ENCODE results near the gene DPM2.

Gene DPM2

DNA sequence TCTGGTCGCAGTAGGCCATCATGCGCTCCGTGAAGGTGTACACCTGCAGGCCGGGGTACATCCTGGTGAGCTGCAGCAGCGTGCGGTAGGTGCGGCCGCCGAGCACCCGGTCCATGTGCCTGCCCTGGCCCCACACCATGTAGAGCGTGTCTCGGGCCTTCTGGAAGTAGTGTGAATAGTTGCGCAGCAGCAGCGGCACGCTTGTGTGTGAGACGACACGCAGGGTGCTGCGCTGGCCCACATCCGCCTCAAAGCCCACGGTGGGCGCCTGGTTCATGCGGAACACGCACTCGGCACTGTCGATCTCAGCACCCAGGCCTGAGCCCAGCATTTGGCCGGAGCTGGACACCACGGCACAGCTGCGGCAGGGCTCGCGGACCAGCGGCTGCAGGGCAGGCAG is 25.4 kb downstream of the DPM2 start:
- H3K27ac ChIP-seq (ENCODE audit: low read length), result no peak overlapping the region
- H3K4me1 ChIP-seq (ENCODE audit: control insufficient read depth in 1 of 2, insufficient read depth in 2 of 2, low read length in 2 of 2), result peaks cover 8 to 14% of the 10 kb centered on the region in 2 donors
- no peaks in the 10 kb centered on the region for H3K9me3 ChIP-seq (ENCODE audit: control insufficient read depth in 1 of 2, low read length in 2 of 2)
- no peaks in the 10 kb centered on the region for H3K27me3 ChIP-seq (ENCODE audit: low read depth, low read length)
- H3K36me3 ChIP-seq (ENCODE audit: control insufficient read depth in 1 of 2, insufficient read depth in 2 of 2, low read length in 2 of 2), result peaks cover 12 to 29% of the 10 kb centered on the region in 2 donors
- H3K4me3 ChIP-seq (ENCODE audit: low read depth in 1 of 2, low read length in 2 of 2), result no peak overlapping the region

DNA sequence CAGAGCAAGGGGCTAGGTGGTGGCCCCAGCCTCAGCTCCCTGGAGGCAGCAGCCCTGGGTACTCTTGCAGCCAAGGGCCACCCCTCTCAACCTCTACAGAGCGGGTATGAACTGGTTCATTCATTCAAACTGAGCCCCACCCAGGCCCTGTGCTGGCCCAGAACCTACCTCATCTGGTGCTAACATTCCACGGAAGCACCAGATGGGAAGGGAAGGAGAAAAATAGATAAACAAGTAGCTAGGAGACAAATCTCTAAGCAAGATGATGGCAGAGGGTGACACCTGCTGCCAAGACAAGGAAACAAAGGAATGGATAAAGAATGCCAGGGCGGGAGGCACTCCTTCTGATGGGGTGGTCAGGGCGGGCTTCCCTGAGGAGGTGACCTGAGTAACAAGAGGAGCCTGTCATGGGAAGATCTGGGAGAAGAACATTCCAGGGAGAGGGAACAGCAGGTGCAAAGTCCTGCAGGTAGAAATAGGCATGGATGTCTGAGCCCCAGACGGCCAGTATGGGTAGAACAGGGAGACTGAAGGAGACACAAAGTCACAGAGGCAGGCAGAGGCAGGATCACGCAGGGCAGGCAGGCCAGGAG is 26.9 kb downstream of the DPM2 start:
- Histone ChIP-seq H3K4me1 (ENCODE audit: control insufficient read depth in 1 of 2, insufficient read depth in 2 of 2, low read length in 2 of 2) (peaks cover 7 to 8% of the 10 kb centered on the region in 2 donors), H3K36me3 (ENCODE audit: control insufficient read depth in 1 of 2, insufficient read depth in 2 of 2, low read length in 2 of 2) (peaks cover 12 to 29% of the 10 kb centered on the region in 2 donors), H3K27ac (ENCODE audit: low read length) (no peak overlapping the region)

DNA sequence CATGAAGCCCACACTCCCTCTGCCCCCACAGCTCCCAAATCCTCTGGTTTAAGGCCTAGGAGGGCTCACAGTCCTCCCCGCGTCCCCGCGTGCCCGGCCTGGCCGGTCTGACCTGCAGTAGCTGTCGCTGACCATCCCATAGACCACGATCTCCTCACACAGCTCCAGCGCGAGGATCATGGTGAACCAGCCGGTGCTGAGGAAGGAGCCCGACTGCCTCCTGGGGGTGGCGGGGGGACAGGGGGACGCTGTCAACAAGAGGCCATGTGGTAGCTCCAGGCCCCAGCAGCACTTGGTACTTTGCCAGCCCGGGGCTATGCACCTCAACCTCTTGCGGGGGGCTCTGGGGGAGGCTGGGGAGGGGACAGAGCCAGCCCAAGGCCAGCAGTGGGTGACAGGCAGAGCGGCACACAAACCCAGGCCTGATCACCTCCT is 27.8 kb downstream of the DPM2 start:
- peaks cover 12 to 29% of the 10 kb centered on the region in 2 donors for H3K36me3 ChIP-seq (ENCODE audit: control insufficient read depth in 1 of 2, insufficient read depth in 2 of 2, low read length in 2 of 2)
- H3K4me3 ChIP-seq (ENCODE audit: low read depth in 1 of 2, low read length in 2 of 2), result no peak overlapping the region
- no peak overlapping the region for H3K27ac ChIP-seq (ENCODE audit: low read length)
- peaks cover 4 to 8% of the 10 kb centered on the region in 2 donors for H3K4me1 ChIP-seq (ENCODE audit: control insufficient read depth in 1 of 2, insufficient read depth in 2 of 2, low read length in 2 of 2)
- H3K9me3 ChIP-seq (ENCODE audit: control insufficient read depth in 1 of 2, low read length in 2 of 2), result no peaks in the 10 kb centered on the region
- no peaks in the 10 kb centered on the region for H3K27me3 ChIP-seq (ENCODE audit: low read depth, low read length)

More for the DNA sequence above, 26.9 kb downstream of the DPM2 start:
- no peak overlapping the region for H3K4me3 ChIP-seq (ENCODE audit: low read depth in 1 of 2, low read length in 2 of 2)
- no peaks in the 10 kb centered on the region for H3K9me3 ChIP-seq (ENCODE audit: control insufficient read depth in 1 of 2, low read length in 2 of 2)
- no peaks in the 10 kb centered on the region for H3K27me3 ChIP-seq (ENCODE audit: low read depth, low read length)

DNA sequence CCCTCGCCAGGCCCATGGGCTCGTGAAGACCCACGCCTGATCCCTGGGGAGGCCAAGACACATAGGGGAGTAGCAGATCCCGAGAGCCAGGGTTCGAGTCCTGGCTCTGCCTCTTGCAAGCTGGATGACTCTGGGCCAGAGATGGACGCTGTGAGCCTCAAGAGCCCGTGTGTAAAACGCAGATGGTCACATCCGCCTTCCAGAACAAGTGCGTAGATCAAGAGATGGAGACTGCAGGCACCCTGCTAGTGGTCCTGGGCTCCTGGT is 29.1 kb downstream of the DPM2 start:
- peaks cover 9 to 20% of the 10 kb centered on the region in 2 donors for H3K4me1 ChIP-seq (ENCODE audit: control insufficient read depth in 1 of 2, insufficient read depth in 2 of 2, low read length in 2 of 2)
- no peak overlapping the region for H3K27ac ChIP-seq (ENCODE audit: low read length)
- H3K4me3 ChIP-seq (ENCODE audit: low read depth in 1 of 2, low read length in 2 of 2), result no peak overlapping the region
- no peaks in the 10 kb centered on the region for H3K9me3 ChIP-seq (ENCODE audit: control insufficient read depth in 1 of 2, low read length in 2 of 2)
- H3K36me3 ChIP-seq (ENCODE audit: control insufficient read depth in 1 of 2, insufficient read depth in 2 of 2, low read length in 2 of 2), result peaks cover 12 to 29% of the 10 kb centered on the region in 2 donors
- H3K27me3 ChIP-seq (ENCODE audit: low read depth, low read length), result no peaks in the 10 kb centered on the region

DNA sequence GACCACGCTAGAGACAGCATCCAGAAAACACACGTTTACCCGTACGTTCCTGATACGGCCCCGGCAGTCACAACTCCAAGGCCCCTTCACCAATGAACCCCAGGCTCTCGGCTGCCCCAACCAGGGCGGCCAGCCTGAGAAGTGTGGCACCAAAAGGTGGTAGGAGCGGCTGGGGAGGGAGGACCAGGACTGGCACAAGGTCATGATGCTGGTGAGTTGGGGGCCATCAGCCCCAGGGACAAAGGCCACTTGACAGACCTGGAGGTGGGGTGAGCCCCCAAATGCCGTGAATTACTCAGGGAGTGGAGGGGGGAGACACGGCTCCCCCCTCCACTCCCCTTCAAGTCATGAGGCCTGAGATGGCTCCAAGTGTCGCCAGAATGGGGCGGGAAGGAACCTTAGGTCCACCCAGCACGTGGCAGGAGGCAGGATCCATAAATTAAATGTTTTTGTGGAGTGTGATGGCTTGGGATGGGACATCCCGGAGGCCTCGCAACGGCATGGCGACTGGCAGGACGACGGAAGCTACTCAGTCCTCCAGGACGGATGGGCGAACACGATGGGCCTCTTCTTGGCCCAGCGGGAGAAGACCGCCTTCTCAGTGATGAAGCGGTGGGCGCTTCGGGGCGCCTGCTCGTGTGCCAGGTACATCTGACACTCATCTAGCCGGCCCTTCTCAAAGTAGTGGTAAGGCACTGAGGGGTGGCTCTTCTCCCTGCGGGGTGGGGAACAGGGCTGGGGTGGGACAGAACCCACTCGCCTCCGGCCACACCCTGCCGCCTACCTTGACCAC is 29.6 kb downstream of the DPM2 start:
- Histone ChIP-seq H3K4me3 (ENCODE audit: low read depth in 1 of 2, low read length in 2 of 2) (no peak overlapping the region), H3K9me3 (ENCODE audit: control insufficient read depth in 1 of 2, low read length in 2 of 2) (no peaks in the 10 kb centered on the region), H3K4me1 (ENCODE audit: control insufficient read depth in 1 of 2, insufficient read depth in 2 of 2, low read length in 2 of 2) (peaks cover 9 to 26% of the 10 kb centered on the region in 2 donors), H3K27ac (ENCODE audit: low read length) (no peak overlapping the region), H3K36me3 (ENCODE audit: control insufficient read depth in 1 of 2, insufficient read depth in 2 of 2, low read length in 2 of 2) (peaks cover 12 to 28% of the 10 kb centered on the region in 2 donors), H3K27me3 (ENCODE audit: low read depth, low read length) (no peaks in the 10 kb centered on the region)

DNA sequence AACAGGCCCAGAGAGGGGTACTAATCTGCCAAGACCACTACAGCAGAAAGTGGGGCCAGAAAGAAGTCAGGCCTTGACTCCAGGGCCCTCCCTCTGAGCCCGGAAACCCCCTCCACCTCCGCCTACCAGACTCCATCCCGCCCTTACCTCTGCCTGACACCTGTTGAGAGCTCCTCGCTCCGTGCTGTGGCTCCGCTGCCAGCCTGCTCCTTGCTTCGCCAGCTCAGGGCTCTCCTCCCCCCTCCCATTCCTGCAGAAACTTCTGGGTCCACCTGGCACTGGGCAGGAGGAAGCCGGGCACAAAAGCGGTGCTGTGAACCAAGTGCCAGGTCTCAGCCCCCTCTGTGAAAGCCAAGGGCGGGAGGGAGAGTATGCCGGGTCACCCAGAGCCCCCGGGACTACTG is 31.9 kb downstream of the DPM2 start:
- no peaks in the 10 kb centered on the region for H3K9me3 ChIP-seq (ENCODE audit: control insufficient read depth in 1 of 2, low read length in 2 of 2)
- peak overlapping the region; percentile 67 for H3K27ac ChIP-seq (ENCODE audit: low read length)
- H3K36me3 ChIP-seq (ENCODE audit: control insufficient read depth in 1 of 2, insufficient read depth in 2 of 2, low read length in 2 of 2), result peaks cover 2 to 14% of the 10 kb centered on the region in 2 donors
- H3K4me3 ChIP-seq (ENCODE audit: low read depth in 1 of 2, low read length in 2 of 2), result no peak overlapping the region
- H3K4me1 ChIP-seq (ENCODE audit: control insufficient read depth in 1 of 2, insufficient read depth in 2 of 2, low read length in 2 of 2), result peaks cover 9 to 26% of the 10 kb centered on the region in 2 donors
- no peaks in the 10 kb centered on the region for H3K27me3 ChIP-seq (ENCODE audit: low read depth, low read length)

DNA sequence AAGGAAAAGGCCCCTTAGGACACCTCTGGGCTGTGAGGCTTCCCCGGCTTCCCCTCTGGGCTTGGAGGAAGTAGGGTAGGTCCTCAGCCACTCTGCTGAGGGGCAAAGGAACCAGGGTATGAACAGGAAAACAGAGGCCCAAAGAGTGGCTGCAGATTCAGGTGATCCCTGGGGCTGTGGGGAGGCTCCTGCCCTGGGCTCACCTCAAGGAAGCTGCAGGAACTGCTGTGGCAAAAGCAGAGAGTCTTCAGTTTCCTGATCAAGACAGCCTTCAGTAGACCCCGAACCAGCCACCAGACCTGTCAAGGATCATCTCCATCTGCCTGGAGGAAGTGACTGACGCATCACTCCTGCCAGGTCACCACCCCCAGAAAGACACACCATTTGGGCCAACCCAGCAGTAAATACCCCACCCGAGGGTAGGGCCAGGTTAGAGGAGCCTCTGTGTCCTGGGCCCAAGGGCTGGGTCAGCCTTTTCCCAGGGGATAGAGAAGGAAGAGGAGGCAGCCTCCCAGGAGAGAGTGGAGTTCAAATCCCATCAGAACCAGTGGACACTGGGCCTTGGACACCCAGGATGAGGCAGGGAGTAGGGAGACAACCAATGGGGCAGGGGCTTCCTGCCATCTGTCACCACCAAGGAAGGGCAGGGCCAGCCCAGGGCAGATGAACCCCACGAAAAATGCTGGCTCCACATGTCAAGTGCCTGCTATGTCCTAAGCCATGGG is 32.5 kb downstream of the DPM2 start:
- Histone ChIP-seq H3K27me3 (ENCODE audit: low read depth, low read length) (no peaks in the 10 kb centered on the region), H3K4me1 (ENCODE audit: control insufficient read depth in 1 of 2, insufficient read depth in 2 of 2, low read length in 2 of 2) (peaks cover 9 to 28% of the 10 kb centered on the region in 2 donors), H3K4me3 (ENCODE audit: low read depth in 1 of 2, low read length in 2 of 2) (no peak overlapping the region), H3K9me3 (ENCODE audit: control insufficient read depth in 1 of 2, low read length in 2 of 2) (no peaks in the 10 kb centered on the region), H3K27ac (ENCODE audit: low read length) (peak overlapping the region; percentile 67), H3K36me3 (ENCODE audit: control insufficient read depth in 1 of 2, insufficient read depth in 2 of 2, low read length in 2 of 2) (peaks cover 0 to 14% of the 10 kb centered on the region in 2 donors)

DNA sequence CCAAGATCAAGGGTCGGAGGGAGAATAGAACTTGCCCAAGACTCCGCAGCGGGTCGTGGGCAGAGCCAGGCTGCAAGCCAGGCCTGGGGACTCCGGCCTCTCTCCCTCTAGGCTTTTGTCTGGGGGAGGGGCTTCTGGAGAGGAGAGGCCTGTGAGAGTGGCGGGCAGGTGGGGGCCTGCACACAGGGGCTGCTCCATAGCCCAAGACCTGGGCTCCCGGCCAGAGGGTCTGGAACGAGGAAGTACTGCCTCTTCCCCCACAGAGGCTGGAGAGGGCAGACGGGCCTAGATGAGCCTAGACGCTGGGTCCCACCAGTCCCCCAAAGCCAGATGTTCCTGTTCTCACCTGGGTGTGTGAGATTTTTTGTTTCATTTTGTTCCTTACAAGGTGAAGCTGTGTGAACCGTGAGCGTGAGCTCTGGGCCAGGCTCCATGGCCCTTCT is 33.1 kb downstream of the DPM2 start:
- Histone ChIP-seq H3K9me3 (ENCODE audit: control insufficient read depth in 1 of 2, low read length in 2 of 2) (no peaks in the 10 kb centered on the region), H3K27ac (ENCODE audit: low read length) (peak overlapping the region; percentile 67), H3K36me3 (ENCODE audit: control insufficient read depth in 1 of 2, insufficient read depth in 2 of 2, low read length in 2 of 2) (peaks cover 0 to 14% of the 10 kb centered on the region in 2 donors), H3K4me1 (ENCODE audit: control insufficient read depth in 1 of 2, insufficient read depth in 2 of 2, low read length in 2 of 2) (peaks cover 14 to 34% of the 10 kb centered on the region in 2 donors), H3K27me3 (ENCODE audit: low read depth, low read length) (no peaks in the 10 kb centered on the region), H3K4me3 (ENCODE audit: low read depth in 1 of 2, low read length in 2 of 2) (no peak overlapping the region)

DNA sequence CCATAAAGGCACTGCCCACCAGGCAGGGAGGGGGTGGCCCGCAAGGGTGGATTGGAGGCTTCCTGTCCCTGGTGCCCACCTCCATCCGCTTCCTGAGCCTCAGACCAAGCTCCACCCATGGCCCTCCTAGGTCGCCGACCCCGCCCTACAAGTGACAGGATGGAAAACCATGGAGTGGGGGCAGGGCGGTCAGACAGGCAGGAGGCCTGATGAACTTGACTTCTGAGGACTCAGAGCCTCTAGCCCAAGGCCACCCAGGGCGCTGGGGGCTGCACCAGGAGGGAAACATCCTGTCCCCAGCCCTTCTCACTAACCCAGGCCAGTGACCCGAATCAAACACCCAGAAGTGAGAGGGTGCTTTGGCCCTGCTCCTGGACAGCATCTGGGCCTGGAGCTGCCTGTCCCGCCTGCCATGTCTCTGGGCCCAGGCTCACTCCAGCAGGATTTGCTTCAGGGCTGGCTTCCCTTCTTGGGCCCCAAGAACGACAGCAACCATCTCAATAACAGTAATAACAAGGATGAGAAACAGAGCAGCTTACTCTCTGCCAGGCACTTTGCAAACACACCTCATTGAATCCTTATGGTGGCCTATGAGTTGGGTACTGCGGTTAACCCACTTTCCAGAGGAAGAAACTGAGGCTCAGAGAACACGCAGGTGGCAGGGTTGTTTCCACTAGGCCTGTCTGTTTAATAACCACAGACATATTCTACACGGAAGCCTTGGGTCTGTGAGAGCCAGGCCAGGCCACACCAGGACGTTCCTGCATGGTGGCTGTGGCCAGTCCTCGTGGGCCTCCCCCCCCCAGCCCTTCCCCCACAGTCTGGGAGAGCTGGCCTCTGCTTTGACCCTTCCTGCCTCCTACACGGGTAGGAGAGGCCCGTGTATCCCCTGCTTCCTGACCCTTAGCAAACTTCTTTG is 33.8 kb downstream of the DPM2 start:
- peaks cover 0 to 11% of the 10 kb centered on the region in 2 donors for H3K36me3 ChIP-seq (ENCODE audit: control insufficient read depth in 1 of 2, insufficient read depth in 2 of 2, low read length in 2 of 2)
- peak overlapping the region; percentile 67 for H3K27ac ChIP-seq (ENCODE audit: low read length)
- H3K9me3 ChIP-seq (ENCODE audit: control insufficient read depth in 1 of 2, low read length in 2 of 2), result no peaks in the 10 kb centered on the region
- H3K27me3 ChIP-seq (ENCODE audit: low read depth, low read length), result no peaks in the 10 kb centered on the region
- H3K4me1 ChIP-seq (ENCODE audit: control insufficient read depth in 1 of 2, insufficient read depth in 2 of 2, low read length in 2 of 2), result peaks cover 14 to 34% of the 10 kb centered on the region in 2 donors
- H3K4me3 ChIP-seq (ENCODE audit: low read depth in 1 of 2, low read length in 2 of 2), result no peak overlapping the region

DNA sequence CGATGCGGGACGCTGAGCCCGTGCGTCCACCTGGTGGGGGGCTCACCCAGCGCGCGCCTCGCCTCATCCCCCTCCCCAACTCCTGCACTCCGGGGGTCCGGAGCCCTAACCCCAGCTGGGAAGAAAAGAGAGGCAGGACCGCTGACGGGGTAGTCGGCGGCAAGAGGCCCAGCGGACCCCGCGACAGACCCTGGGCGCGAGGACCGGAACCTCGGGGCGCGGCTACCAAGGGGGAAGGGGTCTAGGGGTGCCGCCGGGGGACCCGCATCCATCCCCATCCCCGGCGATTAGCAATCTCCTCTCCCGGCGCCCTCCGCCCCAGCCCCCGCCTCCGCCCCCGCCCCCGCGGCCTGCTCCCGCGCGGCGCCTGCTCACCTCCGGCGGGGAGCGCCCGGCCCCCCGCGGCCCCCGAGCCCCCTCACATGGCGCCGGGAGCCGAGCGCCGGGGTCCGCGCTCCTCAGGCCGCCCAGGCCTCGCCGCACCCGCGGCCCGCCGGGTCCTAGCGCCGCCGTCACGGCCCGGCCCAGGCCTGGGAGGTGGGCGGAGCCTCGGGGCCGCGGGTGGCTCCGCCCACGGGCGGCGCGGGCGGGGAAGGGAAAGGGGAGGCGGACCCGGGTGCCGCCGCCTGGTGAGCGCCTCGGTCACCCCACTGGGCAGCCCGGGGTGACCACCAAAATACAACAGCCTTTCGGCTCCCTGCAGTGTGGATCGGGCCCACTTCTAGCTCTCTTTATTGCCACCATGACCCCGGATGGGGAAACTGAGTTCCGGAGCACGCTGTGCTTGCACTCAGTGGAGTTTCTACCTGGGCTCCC is 38.3 kb downstream of the DPM2 start, which contains the start of gene ST6GALNAC6:
Gene ST6GALNAC6, minus strand, starts transcription at position 476 of the 816 bp plus-strand sequence. CDS start 1,622 bp downstream, outside the sequence.
- Histone ChIP-seq H3K4me1 (ENCODE audit: control insufficient read depth in 1 of 2, insufficient read depth in 2 of 2, low read length in 2 of 2) (peaks cover 10 to 39% of the 10 kb centered on the region in 2 donors), H3K27me3 (ENCODE audit: low read depth, low read length) (no peaks in the 10 kb centered on the region), H3K4me3 (ENCODE audit: low read depth in 1 of 2, low read length in 2 of 2) (peak within 1 kb of the TSS; percentile 71 to 92), H3K36me3 (ENCODE audit: control insufficient read depth in 1 of 2, insufficient read depth in 2 of 2, low read length in 2 of 2) (peaks cover 19% of the 10 kb centered on the region in 2 donors), H3K27ac (ENCODE audit: low read length) (peak within 1 kb of the TSS; percentile 67), H3K9me3 (ENCODE audit: control insufficient read depth in 1 of 2, low read length in 2 of 2) (no peaks in the 10 kb centered on the region)
